Measurements from ENCODE around the gene SYCP3. TPM values are rescaled to one million over a fixed set of nuclear protein-coding genes. Genes with fewer than 3 reads are reported as not detected.

Gene SYCP3
- total and polyA plus RNA-seq, 2 of the 8 experiments (the other 6 are each of a cell fraction or from before 2014, with no cell fraction given) = 0.02 to 0.07 TPM

GRCh38 chr12:101745481-101745880, 6.2 kb upstream of the SYCP3 start (continued):
- no peak for TF ChIP-seq SIX5 (IDR thresholded peaks at IDR 0.05; ENCODE audit: low read depth, low read length)

Data from H1 (cell line).